Measurements from ENCODE around the gene SESN1.

The SESN1 gene

DNA sequence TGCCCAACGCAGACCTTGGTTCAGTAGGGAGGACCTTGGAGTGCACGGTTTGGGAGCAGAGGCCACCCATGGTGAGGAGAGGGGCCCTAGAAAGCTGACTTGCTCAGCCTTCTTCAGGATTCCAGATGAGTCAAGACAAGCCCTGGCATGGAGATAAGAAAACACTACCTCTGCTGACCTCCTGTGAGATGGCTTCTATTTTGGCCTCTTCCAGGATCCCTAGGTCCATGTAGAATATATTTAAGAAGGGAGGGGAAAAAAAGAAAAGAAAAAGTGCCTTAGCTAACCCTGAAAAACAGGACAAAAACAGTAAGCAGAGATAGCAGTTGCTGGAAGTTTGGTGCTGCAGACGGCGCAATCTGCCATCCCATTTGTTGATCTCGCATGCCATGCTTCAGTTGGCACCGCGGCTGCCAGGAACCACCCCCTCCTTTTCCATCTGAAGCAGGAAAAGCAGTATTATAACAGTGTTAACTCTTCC is 146.4 kb downstream of the SESN1 start:
- Histone ChIP-seq H2BK120ac (ENCODE audit: low read depth, low read length) (no peak overlapping the region), H3K18ac (ENCODE audit: low read length) (no peak overlapping the region), H3K27ac (replicated peaks; ENCODE audit: low read length) (no peak overlapping the region), H3K14ac (ENCODE audit: low read length) (no peak overlapping the region), H3K9me3 (replicated peaks in 1 of 2; ENCODE audit: control insufficient read depth in 2 of 2, insufficient read depth in 1 of 2, low read depth in 1 of 2, low read length in 2 of 2) (no peaks in the 10 kb centered on the region), H2BK15ac (ENCODE audit: low read length) (no peak overlapping the region), H3K23ac (ENCODE audit: low read depth, low read length, poor library complexity) (no peak overlapping the region), H2AK5ac (ENCODE audit: low read depth, low read length) (no peak overlapping the region), H3K9ac (ENCODE audit: low read depth, low read length, poor library complexity) (no peak overlapping the region), H4K91ac (ENCODE audit: low read depth, low read length, poor library complexity) (no peak overlapping the region), H2AFZ (ENCODE audit: low read length) (no peak overlapping the region), H3K36me3 (replicated peaks in 1 of 2; ENCODE audit: control insufficient read depth in 2 of 2, insufficient read depth in 2 of 2, low read length in 2 of 2) (no peaks in the 10 kb centered on the region), H3K4ac (ENCODE audit: low read length) (no peak overlapping the region), H3K27me3 (ENCODE audit: control insufficient read depth in 3 of 3, insufficient read depth in 3 of 3, low read depth in 1 of 3, low read length in 3 of 3) (no peaks in the 10 kb centered on the region), H3K4me2 (ENCODE audit: insufficient read depth, low read length, poor library complexity, severe bottlenecking) (no peak overlapping the region), H3K4me3 (ENCODE audit: low read length in 2 of 2) (no peak overlapping the region), H2BK12ac (ENCODE audit: low read length) (no peak overlapping the region), H3K79me1 (ENCODE audit: low read depth, low read length) (no peaks in the 10 kb centered on the region), H2BK5ac (ENCODE audit: low read length) (no peak overlapping the region), H4K8ac (ENCODE audit: low read depth, low read length) (no peak overlapping the region), H3K4me1 (ENCODE audit: control insufficient read depth in 2 of 2, insufficient read depth in 1 of 2, low read depth in 1 of 2, low read length in 2 of 2) (peaks cover 2 to 9% of the 10 kb centered on the region in 2 donors)
- no CpG with 5 or more reads among the region's 7 CpGs for WGBS, 2 donors (ENCODE audit: extremely low coverage in 2 of 2, insufficient read length in 2 of 2, insufficient replicate concordance in 1 of 2)
- no peak for DNase-seq (ENCODE audit: low spot score)

DNA sequence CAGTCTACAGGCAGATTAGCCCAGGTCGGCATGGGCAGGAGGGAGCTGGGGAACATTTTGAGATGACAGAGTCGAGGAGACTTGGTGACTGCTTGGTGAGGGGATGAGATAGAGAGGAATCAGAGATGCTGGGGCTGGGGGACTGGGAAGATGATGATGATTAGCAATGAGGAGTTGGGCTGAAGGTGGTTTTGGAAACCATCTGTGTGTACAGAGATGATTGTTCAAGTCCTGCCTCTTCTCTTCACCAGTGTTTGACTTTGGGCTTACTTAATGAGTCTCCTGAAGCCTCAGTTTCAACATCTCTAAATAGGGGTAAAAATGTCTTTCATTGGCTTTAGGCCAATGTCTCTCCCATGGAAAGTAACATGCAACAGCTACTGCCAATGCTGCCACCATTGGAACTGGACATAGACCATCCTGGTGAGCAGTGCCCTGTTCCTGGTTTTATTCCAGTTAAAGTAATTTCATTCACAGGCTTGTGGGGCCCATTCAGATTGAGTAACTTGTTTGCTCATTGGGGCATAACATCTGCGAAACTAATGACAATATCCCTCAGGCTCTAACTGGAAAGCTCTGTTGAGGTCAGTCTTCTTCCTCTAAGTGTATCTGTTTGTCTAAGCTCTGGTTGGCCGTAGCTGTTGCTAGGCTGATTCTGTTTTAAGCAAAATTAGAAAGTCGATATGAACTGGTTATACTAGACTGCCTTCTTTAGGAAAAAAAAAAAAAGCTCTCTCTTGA is 147.4 kb downstream of the SESN1 start:
- no peak overlapping the region for H2BK5ac ChIP-seq (ENCODE audit: low read length)
- no peak overlapping the region for H3K9ac ChIP-seq (ENCODE audit: low read depth, low read length, poor library complexity)
- no peak overlapping the region for H3K14ac ChIP-seq (ENCODE audit: low read length)
- WGBS, 2 donors (ENCODE audit: extremely low coverage in 2 of 2, insufficient read length in 2 of 2, insufficient replicate concordance in 1 of 2), result no CpG with 5 or more reads among the region's 5 CpGs
- no peak overlapping the region for H3K4ac ChIP-seq (ENCODE audit: low read length)
- no peak overlapping the region for H2AK5ac ChIP-seq (ENCODE audit: low read depth, low read length)
- no peak overlapping the region for H2BK12ac ChIP-seq (ENCODE audit: low read length)
- H3K79me1 ChIP-seq (ENCODE audit: low read depth, low read length), result no peaks in the 10 kb centered on the region
- H3K27ac ChIP-seq (replicated peaks; ENCODE audit: low read length), result no peak overlapping the region
- peaks cover 2 to 9% of the 10 kb centered on the region in 2 donors for H3K4me1 ChIP-seq (ENCODE audit: control insufficient read depth in 2 of 2, insufficient read depth in 1 of 2, low read depth in 1 of 2, low read length in 2 of 2)
- no peaks in the 10 kb centered on the region for H3K36me3 ChIP-seq (replicated peaks in 1 of 2; ENCODE audit: control insufficient read depth in 2 of 2, insufficient read depth in 2 of 2, low read length in 2 of 2)
- H4K91ac ChIP-seq (ENCODE audit: low read depth, low read length, poor library complexity), result no peak overlapping the region
- no peaks in the 10 kb centered on the region for H3K9me3 ChIP-seq (replicated peaks in 1 of 2; ENCODE audit: control insufficient read depth in 2 of 2, insufficient read depth in 1 of 2, low read depth in 1 of 2, low read length in 2 of 2)
- H2BK15ac ChIP-seq (ENCODE audit: low read length), result no peak overlapping the region
- DNase-seq (ENCODE audit: low spot score), result no peak
- no peak overlapping the region for H3K4me3 ChIP-seq (ENCODE audit: low read length in 2 of 2)
- no peak overlapping the region for H3K4me2 ChIP-seq (ENCODE audit: insufficient read depth, low read length, poor library complexity, severe bottlenecking)
- H3K27me3 ChIP-seq (ENCODE audit: control insufficient read depth in 3 of 3, insufficient read depth in 3 of 3, low read depth in 1 of 3, low read length in 3 of 3), result no peaks in the 10 kb centered on the region
- no peak overlapping the region for H3K23ac ChIP-seq (ENCODE audit: low read depth, low read length, poor library complexity)
- H3K18ac ChIP-seq (ENCODE audit: low read length), result no peak overlapping the region
- H2AFZ ChIP-seq (ENCODE audit: low read length), result no peak overlapping the region
- no peak overlapping the region for H2BK120ac ChIP-seq (ENCODE audit: low read depth, low read length)
- no peak overlapping the region for H4K8ac ChIP-seq (ENCODE audit: low read depth, low read length)

- Histone ChIP-seq H3K36me3 (replicated peaks in 1 of 2; ENCODE audit: control insufficient read depth in 2 of 2, insufficient read depth in 2 of 2, low read length in 2 of 2) (no peaks in the 10 kb centered on the region), H3K79me1 (ENCODE audit: low read depth, low read length) (no peaks in the 10 kb centered on the region), H3K9ac (ENCODE audit: low read depth, low read length, poor library complexity) (no peak overlapping the region), H3K4me1 (ENCODE audit: control insufficient read depth in 2 of 2, insufficient read depth in 1 of 2, low read depth in 1 of 2, low read length in 2 of 2) (peaks cover 2 to 9% of the 10 kb centered on the region in 2 donors), H2BK15ac (ENCODE audit: low read length) (no peak overlapping the region), H2AK5ac (ENCODE audit: low read depth, low read length) (no peak overlapping the region), H2BK5ac (ENCODE audit: low read length) (no peak overlapping the region), H3K27ac (replicated peaks; ENCODE audit: low read length) (no peak overlapping the region), H3K4ac (ENCODE audit: low read length) (no peak overlapping the region), H3K9me3 (replicated peaks in 1 of 2; ENCODE audit: control insufficient read depth in 2 of 2, insufficient read depth in 1 of 2, low read depth in 1 of 2, low read length in 2 of 2) (no peaks in the 10 kb centered on the region), H3K18ac (ENCODE audit: low read length) (no peak overlapping the region), H2BK120ac (ENCODE audit: low read depth, low read length) (no peak overlapping the region), H2BK12ac (ENCODE audit: low read length) (no peak overlapping the region), H3K27me3 (ENCODE audit: control insufficient read depth in 3 of 3, insufficient read depth in 3 of 3, low read depth in 1 of 3, low read length in 3 of 3) (no peaks in the 10 kb centered on the region), H2AFZ (ENCODE audit: low read length) (no peak overlapping the region), H3K23ac (ENCODE audit: low read depth, low read length, poor library complexity) (no peak overlapping the region), H3K14ac (ENCODE audit: low read length) (no peak overlapping the region), H3K4me3 (ENCODE audit: low read length in 2 of 2) (no peak overlapping the region), H4K8ac (ENCODE audit: low read depth, low read length) (no peak overlapping the region), H3K4me2 (ENCODE audit: insufficient read depth, low read length, poor library complexity, severe bottlenecking) (no peak overlapping the region), H4K91ac (ENCODE audit: low read depth, low read length, poor library complexity) (no peak overlapping the region)
- no peak for DNase-seq (ENCODE audit: low spot score)
- WGBS, 2 donors (ENCODE audit: extremely low coverage in 2 of 2, insufficient read length in 2 of 2, insufficient replicate concordance in 1 of 2), result no CpG with 5 or more reads among the region's 3 CpGs
Measured at GRCh38 chr6:108946695-108947094, 148.0 kb downstream of the SESN1 start.

DNA sequence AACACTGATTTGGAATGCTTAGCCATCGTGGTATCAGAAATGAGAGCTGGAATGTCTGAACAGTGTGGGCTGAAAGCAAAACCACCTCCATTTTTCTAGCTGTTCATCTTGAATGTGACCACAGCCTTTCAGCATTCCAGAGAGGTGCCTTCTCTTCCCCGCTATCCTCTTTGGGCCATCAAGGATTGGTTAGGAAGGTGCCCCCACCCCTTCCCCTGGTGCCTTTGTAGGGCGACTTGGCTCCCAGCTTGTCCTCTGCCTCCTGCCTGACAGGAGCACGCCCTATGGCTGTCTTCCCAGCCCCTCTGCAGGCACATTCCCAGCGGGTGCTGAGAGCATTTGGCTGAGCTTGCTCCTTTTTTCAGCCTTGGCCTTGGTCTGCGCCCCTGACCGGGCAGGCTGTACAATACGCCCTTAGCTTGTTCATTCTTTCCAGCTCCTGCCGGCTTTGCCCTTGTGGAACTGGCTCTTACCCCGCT is 148.9 kb downstream of the SESN1 start:
- H3K27me3 ChIP-seq (ENCODE audit: control insufficient read depth in 3 of 3, insufficient read depth in 3 of 3, low read depth in 1 of 3, low read length in 3 of 3), result no peaks in the 10 kb centered on the region
- DNase-seq (ENCODE audit: low spot score), result no peak
- no CpG with 5 or more reads among the region's 10 CpGs for WGBS, 2 donors (ENCODE audit: extremely low coverage in 2 of 2, insufficient read length in 2 of 2, insufficient replicate concordance in 1 of 2)
- H3K4me2 ChIP-seq (ENCODE audit: insufficient read depth, low read length, poor library complexity, severe bottlenecking), result no peak overlapping the region
- H2BK5ac ChIP-seq (ENCODE audit: low read length), result no peak overlapping the region
- no peak overlapping the region for H2BK12ac ChIP-seq (ENCODE audit: low read length)
- peaks cover 2 to 9% of the 10 kb centered on the region in 2 donors for H3K4me1 ChIP-seq (ENCODE audit: control insufficient read depth in 2 of 2, insufficient read depth in 1 of 2, low read depth in 1 of 2, low read length in 2 of 2)
- no peaks in the 10 kb centered on the region for H3K36me3 ChIP-seq (replicated peaks in 1 of 2; ENCODE audit: control insufficient read depth in 2 of 2, insufficient read depth in 2 of 2, low read length in 2 of 2)
- no peak overlapping the region for H3K14ac ChIP-seq (ENCODE audit: low read length)
- no peak overlapping the region for H3K4me3 ChIP-seq (ENCODE audit: low read length in 2 of 2)
- no peak overlapping the region for H2BK15ac ChIP-seq (ENCODE audit: low read length)
- H3K4ac ChIP-seq (ENCODE audit: low read length), result no peak overlapping the region
- H3K9ac ChIP-seq (ENCODE audit: low read depth, low read length, poor library complexity), result no peak overlapping the region
- no peaks in the 10 kb centered on the region for H3K79me1 ChIP-seq (ENCODE audit: low read depth, low read length)
- no peak overlapping the region for H3K18ac ChIP-seq (ENCODE audit: low read length)
- peak overlapping the region; percentile 16 for H2BK120ac ChIP-seq (ENCODE audit: low read depth, low read length)
- no peak overlapping the region for H2AK5ac ChIP-seq (ENCODE audit: low read depth, low read length)
- peak overlapping the region; percentile 36 for H2AFZ ChIP-seq (ENCODE audit: low read length)
- no peak overlapping the region for H4K8ac ChIP-seq (ENCODE audit: low read depth, low read length)
- no peaks in the 10 kb centered on the region for H3K9me3 ChIP-seq (replicated peaks in 1 of 2; ENCODE audit: control insufficient read depth in 2 of 2, insufficient read depth in 1 of 2, low read depth in 1 of 2, low read length in 2 of 2)
- no peak overlapping the region for H3K27ac ChIP-seq (replicated peaks; ENCODE audit: low read length)
- H4K91ac ChIP-seq (ENCODE audit: low read depth, low read length, poor library complexity), result no peak overlapping the region
- H3K23ac ChIP-seq (ENCODE audit: low read depth, low read length, poor library complexity), result no peak overlapping the region
